OCI-LY3 (cell line): Measurements from ENCODE around the gene GATA6.
A peak's percentile ranks its signal among the peaks of the same experiment; 100 is the strongest.

ENCODE experiments used
- H2AFZ ChIP-seq: fragments of 200-600, 300-600 bp; shearing (Covaris generic); 2 replicates; pipeline ENCODE4 v1.6.0; 2014; ENCODE audit warnings: antibody characterized with exemption, low read depth, low read length
- H3K27ac ChIP-seq: fragments of 200-600, 300-600 bp; sonication (generic); 2 replicates; pipeline ENCODE4 v1.5.1; 2014; ENCODE audit warnings: mild to moderate bottlenecking, low read length, moderate library complexity, mixed read lengths
- H3K27me3 ChIP-seq: fragments of 200-600, 300-600 bp; sonication (generic); 2 replicates; pipeline ENCODE4 v1.6.1; 2014; ENCODE audit warnings: low read depth, low read length, mixed read lengths
- H3K36me3 ChIP-seq: fragments of 200-600, 300-600 bp; sonication (generic); replicated peaks from 2 replicates; pipeline ENCODE3; 2014; ENCODE audit warnings: low read depth, low read length, mixed read lengths
- H3K4me1 ChIP-seq: fragments of 300-600, 200-600 bp; sonication (generic); 2 replicates; pipeline ENCODE4 v1.6.1; 2014; ENCODE audit warnings: low read length, mixed read lengths
- H3K4me2 ChIP-seq: fragments of 200-600, 300-600 bp; sonication (generic); 2 replicates; pipeline ENCODE4 v1.6.1; 2014; ENCODE audit warnings: low read length, mixed read lengths
- H3K4me3 ChIP-seq: fragments of 300-600, 200-600 bp; sonication (generic); 2 replicates; pipeline ENCODE4 v1.5.1; 2014; ENCODE audit warnings: antibody characterized with exemption, mild to moderate bottlenecking, low read length, moderate library complexity
- H3K79me2 ChIP-seq: fragments of 300-600, 200-600 bp; shearing (Covaris generic); 2 replicates; pipeline ENCODE4 v1.6.1; 2014; ENCODE audit warnings: mild to moderate bottlenecking, low read length, mixed read lengths
- H3K9ac ChIP-seq: fragments of 300-600, 200-600 bp; shearing (Covaris generic); 2 replicates; pipeline ENCODE4 v1.6.0; 2014; ENCODE audit warnings: mild to moderate bottlenecking, low read length, moderate library complexity
- H3K9me3 ChIP-seq: fragments of 200-600, 300-600 bp; shearing (Covaris generic); 2 replicates; pipeline ENCODE4 v1.6.1; 2014; ENCODE audit warnings: low read length, mixed read lengths; ENCODE audit not compliant: insufficient read depth
- H4K20me1 ChIP-seq: fragments of 200-600, 300-600 bp; sonication (generic); 2 replicates; pipeline ENCODE4 v1.6.1; 2016; ENCODE audit warnings: low read length, mixed read lengths; ENCODE audit not compliant: insufficient read depth
- CTCF ChIP-seq: fragments of 200-600, 300-600 bp; sonication (generic); IDR thresholded peaks from 2 replicates; pipeline ENCODE4 v1.5.1; 2014; ENCODE audit warnings: antibody characterized with exemption, low read length, low read depth
- EZH2phosphoT487 ChIP-seq: fragments of 200-600 bp; shearing (Covaris generic); IDR thresholded peaks from 2 replicates; pipeline ENCODE4 v1.6.1; 2018; ENCODE audit warnings: antibody characterized with exemption, mixed run types, low read depth

GATA6 gene

GRCh38 chr18:22172594-22173049 is 3.2 kb downstream of the GATA6 start:
- Histone ChIP-seq H3K79me2 (no peaks in the 10 kb centered on the region), H3K4me2 (no peak overlapping the region), H4K20me1 (no peaks in the 10 kb centered on the region), H2AFZ (no peak overlapping the region), H3K27ac (no peak overlapping the region), H3K4me1 (no peaks in the 10 kb centered on the region), H3K36me3 (no peaks in the 10 kb centered on the region), H3K27me3 (no peaks in the 10 kb centered on the region), H3K4me3 (no peak overlapping the region), H3K9ac (no peak overlapping the region), H3K9me3 (no peaks in the 10 kb centered on the region)
- TF ChIP-seq CTCF = no peak
- no peak for TF ChIP-seq EZH2phosphoT487

DNA sequence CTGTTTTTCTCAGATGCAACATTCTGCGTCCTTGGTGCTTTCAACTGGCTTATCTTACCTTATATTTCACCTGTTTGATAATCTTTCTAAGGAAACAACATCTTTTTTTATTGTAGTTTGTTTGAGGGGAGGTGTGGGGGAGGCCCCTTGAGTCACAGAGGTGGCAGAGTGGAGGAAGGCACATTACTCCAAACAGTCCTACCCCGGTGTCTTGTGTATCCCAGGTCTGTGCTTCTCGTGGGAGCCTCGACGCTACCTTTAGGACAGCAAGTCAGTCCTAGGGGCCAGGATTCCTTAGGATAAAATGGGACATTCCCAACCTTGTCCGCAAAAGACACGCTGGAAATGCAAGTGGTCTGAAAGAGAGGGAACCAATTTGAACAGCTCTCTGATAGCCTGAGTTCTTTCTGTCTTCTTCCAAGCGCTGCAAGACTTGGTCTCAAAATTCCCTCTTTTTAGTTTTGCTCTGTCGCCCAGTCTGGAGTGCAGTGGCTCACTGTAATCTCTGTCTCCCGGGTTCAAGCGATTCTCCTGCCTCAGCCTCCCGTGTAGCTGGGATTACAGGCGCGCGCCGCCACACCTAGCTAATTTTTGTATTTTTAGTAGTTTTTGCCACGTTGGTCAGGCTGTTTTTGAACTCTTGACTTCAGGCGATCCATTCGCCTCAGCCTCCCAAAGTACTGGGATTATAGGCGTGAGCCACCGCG is 4.0 kb downstream of the GATA6 start:
- Histone ChIP-seq H3K79me2 (no peaks in the 10 kb centered on the region), H3K4me3 (no peak overlapping the region), H3K27me3 (no peaks in the 10 kb centered on the region)

DNA sequence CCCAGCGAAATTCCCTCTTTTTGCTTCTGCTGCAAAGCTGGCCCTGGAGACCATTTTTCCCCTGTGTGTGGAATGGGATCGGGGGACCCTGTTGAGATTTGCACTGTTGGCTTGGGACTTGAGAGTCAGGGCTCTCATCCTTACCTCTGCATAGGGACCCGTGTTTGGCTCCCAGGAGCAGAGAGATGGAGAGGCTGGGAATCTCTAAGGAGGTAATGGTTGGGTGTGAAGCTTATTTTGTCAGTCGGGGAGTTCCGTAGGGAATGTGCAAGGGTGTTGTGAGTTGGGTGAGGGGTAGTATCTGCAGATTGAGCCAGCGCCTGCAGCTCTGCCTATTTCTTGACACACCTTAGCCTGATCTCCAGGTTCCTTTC is 4.5 kb downstream of the GATA6 start:
- Histone ChIP-seq H3K4me2 (no peak overlapping the region), H2AFZ (no peak overlapping the region), H3K9ac (no peak overlapping the region), H3K27me3 (no peaks in the 10 kb centered on the region), H4K20me1 (no peaks in the 10 kb centered on the region), H3K36me3 (no peaks in the 10 kb centered on the region), H3K9me3 (no peaks in the 10 kb centered on the region), H3K27ac (no peak overlapping the region), H3K4me3 (no peak overlapping the region), H3K79me2 (no peaks in the 10 kb centered on the region), H3K4me1 (no peaks in the 10 kb centered on the region)
- TF ChIP-seq CTCF = no peak
- TF ChIP-seq EZH2phosphoT487 = no peak

More for the DNA sequence above, 4.0 kb downstream of the GATA6 start:
- no peaks in the 10 kb centered on the region for H3K9me3 ChIP-seq
- no peak overlapping the region for H3K9ac ChIP-seq
- H2AFZ ChIP-seq = no peak overlapping the region
- H3K4me1 ChIP-seq = no peaks in the 10 kb centered on the region
- H3K27ac ChIP-seq = no peak overlapping the region
- TF ChIP-seq CTCF (no peak), EZH2phosphoT487 (no peak)
- H3K36me3 ChIP-seq = no peaks in the 10 kb centered on the region
- H3K4me2 ChIP-seq = no peak overlapping the region
- no peaks in the 10 kb centered on the region for H4K20me1 ChIP-seq

DNA sequence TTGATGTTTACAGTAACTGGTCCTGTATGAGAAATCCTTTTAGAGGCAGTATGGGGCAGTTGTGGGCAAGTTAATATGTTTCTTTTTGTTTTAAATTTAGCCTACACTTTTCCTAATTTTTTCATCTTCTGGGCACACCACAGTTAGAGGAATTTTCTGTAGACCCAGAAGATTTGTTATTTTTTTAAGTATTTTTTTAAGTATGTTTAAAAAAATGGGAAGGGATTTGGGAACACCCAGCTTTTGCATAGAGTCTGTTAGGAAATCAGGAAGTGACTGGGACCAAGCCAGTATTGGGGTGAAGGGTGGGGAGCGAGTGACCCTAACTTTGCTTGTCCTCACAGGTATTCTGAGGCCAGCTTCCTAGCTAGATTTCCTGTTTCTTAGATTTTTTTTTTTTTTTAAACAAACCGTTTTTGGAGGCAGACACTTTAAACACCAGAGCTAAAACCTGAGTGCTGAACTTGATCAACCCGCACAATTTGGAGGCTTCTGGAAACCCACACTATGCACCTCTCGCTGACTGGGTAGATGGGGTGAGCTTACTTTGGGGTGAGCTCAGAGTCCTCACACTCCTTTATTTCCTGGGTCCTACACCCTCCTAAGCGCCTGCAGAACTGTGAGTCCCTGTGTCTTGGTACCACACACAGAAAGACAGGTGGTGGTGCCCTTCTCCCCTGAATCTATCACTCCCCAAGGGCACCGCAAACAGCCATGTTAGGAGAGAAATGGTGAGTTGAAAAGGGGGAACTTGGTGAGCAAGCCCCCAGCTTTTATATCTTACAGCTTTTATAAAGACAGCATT is 5.2 kb downstream of the GATA6 start:
- H3K9ac ChIP-seq = no peak overlapping the region
- H4K20me1 ChIP-seq = no peaks in the 10 kb centered on the region
- peaks cover 3% of the 10 kb centered on the region for H3K4me1 ChIP-seq
- no peak overlapping the region for H2AFZ ChIP-seq
- no peaks in the 10 kb centered on the region for H3K36me3 ChIP-seq
- no peaks in the 10 kb centered on the region for H3K9me3 ChIP-seq
- no peaks in the 10 kb centered on the region for H3K27me3 ChIP-seq
- no peak overlapping the region for H3K27ac ChIP-seq
- no peak for TF ChIP-seq EZH2phosphoT487
- TF ChIP-seq CTCF = peak; percentile 28; the same call in 1 of the 2 replicates
- H3K4me2 ChIP-seq = no peak overlapping the region
- no peaks in the 10 kb centered on the region for H3K79me2 ChIP-seq
- no peak overlapping the region for H3K4me3 ChIP-seq
